GM18861 (cell line): ENCODE data around the gene AARS1.
"Not testable (repeated sequence)": the region's sequence is repeated elsewhere in the genome, so short reads cannot be mapped to it uniquely, and the experiment has no call there.

Experiments
- ATAC-seq: cut with Tn5 transposase; IDR thresholded peaks from one replicate; pipeline ENCODE4 v1.9.1; 2021; ENCODE audit not compliant: unreplicated experiment

The AARS1 gene

DNA sequence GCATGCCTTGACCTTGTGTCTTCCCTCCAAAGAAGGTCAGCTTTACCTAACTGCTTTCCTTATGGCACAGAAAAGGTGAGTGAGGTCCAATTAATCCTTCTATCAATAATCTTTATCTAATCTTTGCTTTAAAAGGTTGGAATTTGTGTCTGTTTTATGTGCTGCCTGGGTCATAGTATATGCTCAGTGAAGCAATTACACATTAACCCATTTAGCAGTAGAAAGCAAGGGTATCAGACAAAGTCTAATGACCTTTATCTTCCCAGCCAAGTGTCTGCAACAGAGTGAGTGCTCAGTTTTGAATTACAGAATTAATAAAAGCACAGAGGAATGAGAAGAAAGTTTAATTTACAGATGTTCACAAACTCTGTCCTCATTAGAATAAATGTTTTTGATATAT is 63.3 kb downstream of the AARS1 start:
- ATAC-seq = not testable (repeated sequence)

- not testable (repeated sequence) for ATAC-seq
These were observed 63.9 kb downstream of the AARS1 start for GRCh38 chr16:70225430-70225829.

DNA sequence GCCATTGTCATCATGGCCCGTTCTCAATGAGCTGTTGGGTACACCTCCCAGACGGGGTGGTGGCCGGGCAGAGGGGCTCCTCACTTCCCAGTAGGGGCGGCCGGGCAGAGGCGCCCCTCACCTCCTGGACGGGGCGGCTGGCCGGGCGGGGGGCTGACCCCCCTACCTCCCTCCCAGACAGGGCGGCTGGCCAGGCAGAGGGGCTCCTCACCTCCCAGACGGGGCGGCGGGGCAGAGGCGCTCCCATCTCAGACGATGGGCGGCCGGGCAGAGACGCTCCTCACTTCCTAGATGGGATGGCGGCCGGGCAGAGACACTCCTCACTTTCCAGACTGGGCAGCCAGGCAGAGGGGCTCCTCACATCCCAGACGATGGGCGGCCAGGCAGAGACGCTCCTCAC is 64.7 kb downstream of the AARS1 start:
- ATAC-seq = not testable (repeated sequence)

GRCh38 chr16:70223971-70224513 is 65.3 kb downstream of the AARS1 start:
- ATAC-seq = not testable (repeated sequence)

DNA sequence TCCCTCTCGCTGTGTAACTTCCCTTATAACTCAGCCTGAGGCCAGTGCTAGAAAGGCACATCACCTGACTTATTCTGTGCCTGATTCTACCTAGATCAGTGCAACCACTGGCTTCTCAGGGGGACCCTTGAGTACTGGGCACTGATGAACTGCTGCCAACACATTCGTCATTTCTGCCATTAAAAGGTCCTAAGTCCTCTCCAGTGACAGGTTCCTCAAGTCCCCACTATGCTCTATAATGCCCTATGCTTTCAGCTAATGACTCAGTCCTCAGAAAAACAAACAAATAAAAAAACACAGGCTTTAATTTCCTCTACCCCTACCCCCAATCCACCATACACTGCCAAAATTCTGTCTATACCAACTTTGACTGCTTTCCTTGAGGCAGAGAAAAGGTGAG is 66.1 kb downstream of the AARS1 start:
- not testable (repeated sequence) for ATAC-seq

DNA sequence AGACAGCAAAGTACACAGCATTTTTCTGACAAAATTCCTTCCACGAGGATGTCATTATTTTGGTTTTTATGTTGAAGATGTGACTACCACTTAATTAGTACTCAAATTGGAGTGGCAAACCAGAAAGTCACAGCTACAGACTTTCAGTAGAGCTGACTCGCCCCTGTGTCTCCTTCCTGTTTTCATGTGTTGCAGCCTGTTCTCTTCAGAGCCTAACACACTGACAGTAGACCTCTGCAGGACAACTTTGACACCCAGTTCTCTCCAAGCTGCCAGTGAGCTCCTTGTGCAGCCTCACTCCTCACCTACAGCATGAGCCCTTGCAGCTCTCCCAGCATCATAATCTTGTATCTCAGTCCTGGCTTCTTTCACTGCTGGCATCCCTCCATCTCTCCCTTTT is 66.7 kb downstream of the AARS1 start:
- ATAC-seq = not testable (repeated sequence)

GRCh38 chr16:70218586-70218985 is 70.7 kb downstream of the AARS1 start:
- ATAC-seq = not testable (repeated sequence)

DNA sequence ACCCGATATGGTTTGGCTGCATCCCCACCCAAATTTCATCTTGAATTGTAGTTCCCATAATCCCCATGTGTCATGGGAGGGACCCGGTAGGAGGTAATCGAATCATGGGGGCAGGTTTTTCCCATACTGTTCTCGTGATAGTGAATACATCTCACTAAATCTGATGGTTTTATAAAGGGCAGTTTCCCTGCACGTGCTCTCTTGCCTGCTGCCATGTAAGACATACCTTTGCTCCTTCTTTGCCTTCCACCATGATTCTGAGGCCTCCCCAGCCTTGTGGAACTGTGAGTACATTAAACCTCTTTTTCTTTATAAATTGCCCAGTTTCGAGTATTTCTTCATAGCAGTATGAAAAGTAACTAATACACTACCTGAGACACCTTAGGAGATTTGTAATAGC is 82.9 kb downstream of the AARS1 start:
- ATAC-seq = not testable (repeated sequence)

DNA sequence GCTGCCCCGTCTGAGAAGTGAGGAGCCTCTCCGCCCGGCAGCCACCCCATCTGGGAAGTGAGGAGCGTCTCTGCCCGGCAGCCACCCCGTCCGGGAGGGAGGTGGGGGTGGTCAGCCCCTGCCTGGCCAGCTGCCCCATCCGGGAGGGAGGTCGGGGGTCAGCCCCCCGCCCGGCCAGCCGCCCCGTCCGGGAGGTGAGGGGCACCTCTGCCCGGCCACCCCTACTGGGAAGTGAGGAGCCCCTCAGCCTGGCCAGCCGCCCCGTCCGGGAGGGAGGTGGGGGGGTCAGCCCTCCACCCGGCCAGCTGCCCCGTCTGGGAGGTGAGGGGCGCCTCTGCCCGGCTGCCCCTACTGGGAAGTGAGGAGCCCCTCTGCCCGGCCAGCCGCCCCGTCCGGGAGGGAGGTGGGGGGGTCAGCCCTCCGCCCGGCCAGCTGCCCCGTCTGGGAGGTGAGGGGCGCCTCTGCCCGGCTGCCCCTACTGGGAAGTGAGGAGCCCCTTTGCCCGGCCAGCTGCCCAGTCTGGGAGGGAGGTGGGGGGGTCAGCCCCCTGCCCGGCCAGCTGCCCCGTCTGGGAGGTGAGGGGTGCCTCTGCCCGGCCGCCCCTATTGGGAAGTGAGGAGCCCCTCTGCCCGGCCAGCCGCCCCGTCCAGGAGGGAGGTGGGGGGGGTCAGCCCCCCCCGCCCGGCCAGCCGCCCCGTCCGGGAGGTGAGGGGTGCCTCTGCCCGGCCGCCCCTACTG is 84.5 kb downstream of the AARS1 start:
- ATAC-seq = not testable (repeated sequence)

DNA sequence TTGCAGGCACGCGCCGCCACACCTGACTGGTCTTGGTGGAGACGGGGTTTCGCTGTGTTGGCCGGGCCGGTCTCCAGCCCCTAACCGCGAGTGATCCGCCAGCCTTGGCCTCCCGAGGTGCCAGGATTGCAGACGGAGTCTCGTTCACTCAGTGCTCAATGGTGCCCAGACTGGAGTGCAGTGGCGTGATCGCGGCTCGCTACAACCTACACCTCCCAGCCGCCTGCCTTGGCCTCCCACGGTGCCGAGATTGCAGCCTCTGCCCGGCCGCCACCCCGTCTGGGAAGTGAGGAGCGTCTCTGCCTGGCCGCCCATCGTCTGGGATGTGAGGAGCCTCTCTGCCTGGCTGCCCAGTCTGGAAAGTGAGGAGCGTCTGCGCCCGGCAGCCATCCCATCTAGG is 85.3 kb downstream of the AARS1 start:
- ATAC-seq = not testable (repeated sequence)

DNA sequence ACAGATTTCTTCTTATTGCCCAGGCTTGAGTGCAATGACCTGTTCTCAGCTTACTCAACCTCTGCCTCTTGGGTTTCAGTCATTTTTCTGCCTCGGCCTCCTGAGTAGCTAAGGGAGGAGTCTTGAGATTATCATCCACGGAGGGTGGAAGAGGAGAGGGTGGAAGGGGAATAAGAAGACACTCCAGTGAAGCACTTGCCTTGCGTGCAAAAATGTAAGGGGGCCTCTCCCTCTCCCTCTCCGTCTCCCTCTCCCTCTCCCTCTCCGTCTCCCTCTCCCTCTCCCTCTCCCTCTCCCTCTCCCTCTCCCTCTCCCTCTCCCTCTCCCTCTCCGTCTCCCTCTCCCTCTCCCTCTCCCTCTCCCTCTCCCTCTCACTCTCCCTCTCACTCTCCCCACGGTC is 85.8 kb downstream of the AARS1 start:
- not testable (repeated sequence) for ATAC-seq
